Measurements from ENCODE around the gene PAPPA2. TPM values are rescaled to one million over a fixed set of nuclear protein-coding genes. Genes with fewer than 3 reads are reported as not detected.
A peak's percentile ranks its signal among the peaks of the same experiment; 100 is the strongest.

PAPPA2 gene
- total and polyA plus RNA-seq, 10 of the 15 experiments (the other 5 are each of a cell fraction or from before 2014, with no cell fraction given) = under 0.01 to 0.06 (median 0.03) TPM; not detected in 7

DNA sequence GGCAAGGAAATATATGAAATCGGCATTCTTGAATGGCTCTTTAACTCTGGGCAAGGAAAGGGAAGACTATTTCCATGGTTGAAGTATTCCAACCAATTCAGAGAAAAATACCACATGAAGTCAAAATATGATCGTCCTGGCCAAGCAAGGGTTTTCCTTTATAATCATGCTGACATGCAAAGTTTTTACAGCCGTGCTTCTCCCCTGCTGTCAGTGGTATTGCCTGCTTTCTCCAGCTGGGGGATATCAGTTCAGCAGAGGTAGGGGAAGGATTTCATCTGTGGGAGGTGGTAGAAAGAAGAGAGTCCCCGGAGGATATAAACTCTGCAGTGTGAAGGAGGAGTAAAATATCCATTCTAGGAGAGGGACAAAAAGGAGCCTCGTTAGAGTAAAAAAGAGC is 322.8 kb downstream of the PAPPA2 start:
- BruUV-seq (replicated peaks) = no TSS peak
- ChIA-PET SMC1A (ENCODE audit: uncharacterized antibody, unreplicated experiment) (no interaction called here), POLR2A (no interaction called here), CTCF (interaction anchor here (0.6 kb wide), 1 partner anchor 37 kb away, joined by 3 read pairs; no protein-coding TSS in a partner anchor), RAD21 (ENCODE audit: unreplicated experiment) (no interaction called here)
- intact Hi-C loops (cut with micrococcal nuclease; ENCODE audit: unreplicated experiment) (no loop called here), in situ Hi-C loops (cut with MboI) (no loop called here)
- Histone ChIP-seq H3K9me3 (replicated peaks; ENCODE audit: control insufficient read depth, insufficient read depth, low read length) (no peaks in the 10 kb centered on the region), H3K4me3 (no peak overlapping the region), H3K4me1 (ENCODE audit: control insufficient read depth, insufficient read depth, low read length) (no peaks in the 10 kb centered on the region), H3K9ac (ENCODE audit: control insufficient read depth, insufficient read depth, low read length) (no peak overlapping the region), H3K4me2 (ENCODE audit: control insufficient read depth, insufficient read depth) (no peak overlapping the region), H3K27me3 (replicated peaks in 1 of 2; ENCODE audit: control insufficient read depth in 2 of 2, insufficient read depth in 2 of 2, low read length in 1 of 2) (no peaks in the 10 kb centered on the region), H4K20me1 (ENCODE audit: control insufficient read depth, insufficient read depth) (no peaks in the 10 kb centered on the region), H3K27ac (ENCODE audit: control insufficient read depth, insufficient read depth) (no peak overlapping the region), H3K79me2 (ENCODE audit: control insufficient read depth, insufficient read depth, low read length) (no peaks in the 10 kb centered on the region), H2AFZ (ENCODE audit: control insufficient read depth, low read depth, low read length) (no peak overlapping the region), H3K36me3 (ENCODE audit: control insufficient read depth in 2 of 2, insufficient read depth in 2 of 2, low read length in 1 of 2) (no peaks in the 10 kb centered on the region)
- TF ChIP-seq RELA (IDR thresholded peaks at IDR 0.05; ENCODE audit: borderline replicate concordance, partially characterized antibody) = no peak
- no peak for TF ChIP-seq WRNIP1 (IDR thresholded peaks at IDR 0.05; ENCODE audit: borderline replicate concordance, low read depth, low read length)
- no peak for TF ChIP-seq POLR2A (IDR thresholded peaks at IDR 0.05; ENCODE audit: low read depth, low read length)
- TF ChIP-seq CHD1 (IDR thresholded peaks at IDR 0.05; ENCODE audit: low read depth, low read length) = no peak
- TF ChIP-seq STAT3 (IDR thresholded peaks at IDR 0.05; ENCODE audit: low read depth, low read length) = no peak
- no peak for TF ChIP-seq CREB1 (IDR thresholded peaks at IDR 0.05; ENCODE audit: low read depth)
- no peak for TF ChIP-seq SUZ12 (IDR thresholded peaks at IDR 0.05; ENCODE audit: unreplicated experiment)
- DNase-seq (ENCODE audit: low read depth, low spot score) (no peak), FAIRE-seq (no peak), ATAC-seq (no peak)
- WGBS (ENCODE audit: insufficient coverage, insufficient replicate concordance, low lambda C conversion rate, missing lambda C conversion rate) = 7% methylated on average over 5 of the region's 5 CpGs

DNA sequence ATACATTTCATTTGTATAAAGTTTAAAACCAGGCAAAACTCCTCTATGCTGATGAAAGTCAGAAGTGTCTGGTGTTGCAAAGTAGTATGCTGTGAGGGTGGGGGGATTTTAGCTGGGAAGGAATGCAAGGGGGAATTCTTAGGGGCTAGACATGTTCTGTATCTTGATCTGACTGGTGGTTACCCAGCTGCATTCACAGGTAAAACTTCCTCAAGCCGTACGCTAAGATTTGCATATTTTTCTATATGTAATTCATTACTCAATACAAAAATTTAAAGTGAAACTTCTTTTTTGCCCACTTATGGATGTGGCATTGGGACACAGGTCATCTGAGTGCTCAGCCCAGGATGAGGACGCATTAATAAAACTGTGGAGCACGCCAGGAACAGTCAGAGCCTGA is 323.3 kb downstream of the PAPPA2 start:
- FAIRE-seq (no peak), ATAC-seq (peak; percentile 31; the same call in 2 of the 3 replicates), DNase-seq (ENCODE audit: low read depth, low spot score) (no peak)
- no peaks in the 10 kb centered on the region for H3K9me3 ChIP-seq (replicated peaks; ENCODE audit: control insufficient read depth, insufficient read depth, low read length)
- H3K9ac ChIP-seq (ENCODE audit: control insufficient read depth, insufficient read depth, low read length) = no peak overlapping the region
- H4K20me1 ChIP-seq (ENCODE audit: control insufficient read depth, insufficient read depth) = no peaks in the 10 kb centered on the region
- no peaks in the 10 kb centered on the region for H3K36me3 ChIP-seq (ENCODE audit: control insufficient read depth in 2 of 2, insufficient read depth in 2 of 2, low read length in 1 of 2)
- RAD21 ChIA-PET (ENCODE audit: unreplicated experiment) = no interaction called here
- CTCF ChIA-PET = no interaction called here
- no peak overlapping the region for H3K27ac ChIP-seq (ENCODE audit: control insufficient read depth, insufficient read depth)
- no peak overlapping the region for H3K4me3 ChIP-seq
- in situ Hi-C loops (cut with MboI) = no loop called here
- SMC1A ChIA-PET (ENCODE audit: uncharacterized antibody, unreplicated experiment) = no interaction called here
- intact Hi-C loops (cut with micrococcal nuclease; ENCODE audit: unreplicated experiment) = no loop called here
- no peak overlapping the region for H2AFZ ChIP-seq (ENCODE audit: control insufficient read depth, low read depth, low read length)
- POLR2A ChIA-PET = no interaction called here
- 2% methylated on average over 4 of the region's 4 CpGs for WGBS (ENCODE audit: insufficient coverage, insufficient replicate concordance, low lambda C conversion rate, missing lambda C conversion rate)
- TF ChIP-seq POU2F2 (IDR thresholded peaks at IDR 0.05; ENCODE audit: borderline replicate concordance, low read depth, low read length) (peak; percentile 30; the same call in 1 of the 3 replicates), CBX3 (IDR thresholded peaks at IDR 0.05; ENCODE audit: borderline replicate concordance, low read depth) (no peak), ZNF622 (IDR thresholded peaks at IDR 0.05) (no peak), RB1 (IDR thresholded peaks at IDR 0.05; ENCODE audit: borderline replicate concordance) (no peak), SUZ12 (IDR thresholded peaks at IDR 0.05; ENCODE audit: unreplicated experiment) (no peak), BACH1 (IDR thresholded peaks at IDR 0.05; ENCODE audit: borderline replicate concordance) (no peak)
- TF ChIP-seq, protein P1, sequence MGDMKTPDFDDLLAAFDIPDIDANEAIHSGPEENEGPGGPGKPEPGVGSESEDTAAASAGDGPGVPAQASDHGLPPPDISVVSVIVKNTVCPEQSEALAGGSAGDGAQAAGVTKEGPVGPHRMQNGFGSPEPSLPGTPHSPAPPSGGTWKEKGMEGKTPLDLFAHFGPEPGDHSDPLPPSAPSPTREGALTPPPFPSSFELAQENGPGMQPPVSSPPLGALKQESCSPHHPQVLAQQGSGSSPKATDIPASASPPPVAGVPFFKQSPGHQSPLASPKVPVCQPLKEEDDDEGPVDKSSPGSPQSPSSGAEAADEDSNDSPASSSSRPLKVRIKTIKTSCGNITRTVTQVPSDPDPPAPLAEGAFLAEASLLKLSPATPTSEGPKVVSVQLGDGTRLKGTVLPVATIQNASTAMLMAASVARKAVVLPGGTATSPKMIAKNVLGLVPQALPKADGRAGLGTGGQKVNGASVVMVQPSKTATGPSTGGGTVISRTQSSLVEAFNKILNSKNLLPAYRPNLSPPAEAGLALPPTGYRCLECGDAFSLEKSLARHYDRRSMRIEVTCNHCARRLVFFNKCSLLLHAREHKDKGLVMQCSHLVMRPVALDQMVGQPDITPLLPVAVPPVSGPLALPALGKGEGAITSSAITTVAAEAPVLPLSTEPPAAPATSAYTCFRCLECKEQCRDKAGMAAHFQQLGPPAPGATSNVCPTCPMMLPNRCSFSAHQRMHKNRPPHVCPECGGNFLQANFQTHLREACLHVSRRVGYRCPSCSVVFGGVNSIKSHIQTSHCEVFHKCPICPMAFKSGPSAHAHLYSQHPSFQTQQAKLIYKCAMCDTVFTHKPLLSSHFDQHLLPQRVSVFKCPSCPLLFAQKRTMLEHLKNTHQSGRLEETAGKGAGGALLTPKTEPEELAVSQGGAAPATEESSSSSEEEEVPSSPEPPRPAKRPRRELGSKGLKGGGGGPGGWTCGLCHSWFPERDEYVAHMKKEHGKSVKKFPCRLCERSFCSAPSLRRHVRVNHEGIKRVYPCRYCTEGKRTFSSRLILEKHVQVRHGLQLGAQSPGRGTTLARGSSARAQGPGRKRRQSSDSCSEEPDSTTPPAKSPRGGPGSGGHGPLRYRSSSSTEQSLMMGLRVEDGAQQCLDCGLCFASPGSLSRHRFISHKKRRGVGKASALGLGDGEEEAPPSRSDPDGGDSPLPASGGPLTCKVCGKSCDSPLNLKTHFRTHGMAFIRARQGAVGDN (IDR thresholded peaks at IDR 0.05) = no peak
- 0 out of 2 replicates have a peak overlapping the region, but pooled peaks have one; percentile 24 for H3K4me2 ChIP-seq (ENCODE audit: control insufficient read depth, insufficient read depth)
- BruUV-seq (replicated peaks) = no TSS peak
- H3K27me3 ChIP-seq (replicated peaks in 1 of 2; ENCODE audit: control insufficient read depth in 2 of 2, insufficient read depth in 2 of 2, low read length in 1 of 2) = no peaks in the 10 kb centered on the region
- H3K4me1 ChIP-seq (ENCODE audit: control insufficient read depth, insufficient read depth, low read length) = no peaks in the 10 kb centered on the region
- no peaks in the 10 kb centered on the region for H3K79me2 ChIP-seq (ENCODE audit: control insufficient read depth, insufficient read depth, low read length)
